ENCODE measurements around the gene NUDCD2.
"Not testable (repeated sequence)": the region's sequence is repeated elsewhere in the genome, so short reads cannot be mapped to it uniquely, and the experiment has no call there.

Gene NUDCD2

DNA sequence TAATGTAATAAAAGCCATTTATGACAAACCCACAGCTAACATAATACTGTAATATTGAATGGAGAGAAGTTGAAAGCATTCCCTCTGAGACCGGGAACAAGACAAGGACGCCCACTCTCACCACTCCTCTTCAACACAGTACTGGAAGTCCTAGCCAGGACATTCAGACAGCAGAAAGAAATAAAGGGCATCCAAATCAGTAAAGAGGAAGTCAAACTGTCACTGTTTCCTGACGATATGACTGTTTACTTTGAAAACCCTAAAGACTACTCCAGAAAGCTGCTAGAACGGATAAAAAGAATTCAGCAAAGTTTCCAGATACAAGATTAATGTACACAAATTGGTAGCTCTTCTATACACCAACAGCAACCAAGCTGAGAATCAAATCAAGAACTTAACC lies 33.8 kb downstream of the NUDCD2 start:
- not testable (repeated sequence) for DNase-seq (ENCODE audit: low read depth)

DNA sequence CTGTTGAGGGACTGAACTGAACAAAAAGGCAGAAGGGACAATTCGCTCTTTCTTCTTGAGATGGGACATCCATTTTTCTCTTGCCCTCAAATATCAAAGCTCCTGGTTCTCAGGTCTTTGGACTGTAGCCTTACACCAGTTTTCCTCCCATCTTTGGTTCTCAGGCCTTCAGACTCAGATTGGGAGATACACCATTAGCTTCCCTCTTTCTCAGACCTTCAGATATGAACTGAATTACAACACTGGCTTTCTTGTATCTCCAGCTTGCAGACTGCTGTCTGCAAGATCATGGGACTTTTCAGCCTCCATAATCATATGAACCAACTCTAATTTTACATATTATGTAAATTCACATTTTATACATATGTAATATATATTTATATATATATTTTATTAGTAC lies 35.1 kb downstream of the NUDCD2 start:
- DNase-seq (ENCODE audit: low read depth), result no peak

DNA sequence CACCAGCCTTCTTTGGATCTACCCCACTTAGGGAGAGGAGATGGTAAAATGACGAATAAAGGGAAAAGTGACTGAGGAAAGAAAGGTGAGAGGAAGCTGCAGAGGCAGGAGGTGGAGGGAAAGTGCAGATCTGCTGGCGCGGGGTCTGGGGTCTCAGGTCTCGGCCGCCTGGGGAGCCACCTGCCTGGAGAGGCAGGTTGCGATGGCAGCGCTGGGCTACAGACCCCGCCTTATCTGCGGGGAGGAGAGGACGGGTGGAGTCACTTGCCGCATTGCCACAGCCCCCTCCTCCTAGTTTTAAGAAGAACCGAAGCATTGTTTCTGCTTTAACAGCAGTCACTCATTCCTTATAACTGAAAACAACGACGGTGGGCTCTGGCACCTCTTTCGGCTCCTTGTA lies 44.2 kb downstream of the NUDCD2 start:
- DNase-seq (ENCODE audit: low read depth), result not testable (repeated sequence)

DNA sequence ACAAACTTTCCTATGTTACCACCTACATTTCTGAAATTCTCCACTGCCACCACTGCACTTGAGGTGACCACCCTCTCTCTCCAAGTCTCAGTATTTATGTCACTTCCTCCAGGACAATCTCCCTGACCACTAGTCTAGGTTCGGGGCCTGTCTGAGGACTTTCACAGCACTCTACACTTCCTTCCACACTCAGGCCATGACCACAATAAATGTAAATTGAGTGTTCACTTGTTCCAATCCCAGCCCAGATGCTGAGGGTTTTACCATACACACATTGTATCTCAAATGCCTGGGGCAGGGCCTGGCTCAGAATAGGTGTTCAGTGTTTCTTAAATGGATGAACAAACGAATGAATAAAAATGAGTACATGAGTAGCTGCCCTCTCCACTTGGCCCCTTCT lies 49.4 kb downstream of the NUDCD2 start:
- no peak for DNase-seq (ENCODE audit: low read depth)

DNA sequence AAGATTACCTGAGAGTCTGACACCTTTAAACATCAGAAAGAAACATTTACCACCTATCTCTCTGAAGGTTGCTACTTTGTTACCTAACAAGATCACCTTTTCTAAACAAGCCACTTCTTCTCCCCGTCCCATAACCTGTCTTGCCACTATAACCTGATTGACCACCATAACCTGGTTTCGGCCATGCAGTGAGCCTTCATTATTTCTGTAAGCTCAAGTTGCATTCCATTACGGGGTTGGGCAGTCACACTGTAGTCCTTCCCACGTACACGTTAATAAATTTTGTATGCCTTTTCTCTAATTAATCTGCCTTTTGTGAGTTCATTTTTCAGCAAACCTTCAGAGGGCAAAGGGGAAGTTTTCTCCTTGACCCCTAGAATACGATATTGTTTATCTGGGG lies 50.5 kb downstream of the NUDCD2 start:
- no peak for DNase-seq (ENCODE audit: low read depth)

DNA sequence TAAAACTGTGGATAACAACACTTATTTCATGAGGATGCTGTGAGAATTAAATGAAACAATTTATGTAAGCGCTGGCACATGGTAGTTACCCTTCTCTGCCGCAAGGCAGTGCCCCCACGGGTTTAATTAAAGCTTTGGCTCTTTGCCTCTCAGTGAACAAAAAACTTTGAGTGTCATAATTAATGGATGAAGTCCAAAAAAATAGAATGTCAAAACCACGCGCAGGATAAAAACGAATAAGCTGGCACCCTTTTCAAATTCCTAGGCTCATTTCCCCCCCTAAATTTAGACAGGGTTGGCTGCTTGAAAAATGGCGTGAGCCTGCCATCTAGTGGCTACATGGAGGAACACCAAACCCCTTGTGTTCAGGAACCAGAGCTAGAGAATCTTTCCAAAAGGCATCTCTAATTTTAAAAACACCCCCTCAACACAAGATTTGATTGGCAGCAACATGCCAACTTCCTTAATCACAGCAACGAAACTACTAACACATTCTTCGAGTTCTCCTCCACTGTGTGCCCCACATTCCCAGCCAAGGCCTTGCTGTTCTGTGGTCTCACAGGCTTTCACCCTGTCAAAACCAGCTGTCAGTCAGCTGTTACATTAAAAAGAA lies 51.5 kb downstream of the NUDCD2 start:
- peak; percentile 39 for DNase-seq (ENCODE audit: low read depth)

DNA sequence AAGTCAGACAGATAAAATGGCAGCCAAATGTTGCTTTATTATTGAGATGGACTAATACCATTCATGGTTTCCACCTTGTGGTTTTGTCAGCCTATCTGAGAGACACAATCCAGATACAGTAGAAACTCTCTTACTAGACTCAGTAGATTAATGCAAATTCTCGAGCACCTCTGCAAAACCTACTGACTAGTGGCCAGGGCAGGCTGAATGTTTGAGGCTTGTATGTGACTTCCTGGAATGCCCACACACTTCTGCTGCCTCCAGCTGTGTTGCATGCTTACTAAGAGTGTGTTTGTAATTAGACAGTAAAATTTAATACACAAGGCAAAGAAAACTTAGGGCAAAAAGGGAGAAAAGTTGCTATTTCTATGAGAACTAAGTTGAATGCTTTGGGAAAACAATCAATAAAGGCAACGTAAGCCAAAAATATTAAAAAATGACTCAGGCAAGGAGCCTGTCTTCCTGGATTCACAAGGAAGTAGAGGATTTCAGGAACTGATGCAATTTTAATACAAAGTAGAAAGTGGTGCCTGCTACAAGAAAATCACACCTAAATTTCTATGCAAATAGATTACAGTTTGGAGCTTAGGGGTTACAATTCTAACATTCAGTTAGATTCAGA lies 52.8 kb downstream of the NUDCD2 start:
- no peak for DNase-seq (ENCODE audit: low read depth)

DNA sequence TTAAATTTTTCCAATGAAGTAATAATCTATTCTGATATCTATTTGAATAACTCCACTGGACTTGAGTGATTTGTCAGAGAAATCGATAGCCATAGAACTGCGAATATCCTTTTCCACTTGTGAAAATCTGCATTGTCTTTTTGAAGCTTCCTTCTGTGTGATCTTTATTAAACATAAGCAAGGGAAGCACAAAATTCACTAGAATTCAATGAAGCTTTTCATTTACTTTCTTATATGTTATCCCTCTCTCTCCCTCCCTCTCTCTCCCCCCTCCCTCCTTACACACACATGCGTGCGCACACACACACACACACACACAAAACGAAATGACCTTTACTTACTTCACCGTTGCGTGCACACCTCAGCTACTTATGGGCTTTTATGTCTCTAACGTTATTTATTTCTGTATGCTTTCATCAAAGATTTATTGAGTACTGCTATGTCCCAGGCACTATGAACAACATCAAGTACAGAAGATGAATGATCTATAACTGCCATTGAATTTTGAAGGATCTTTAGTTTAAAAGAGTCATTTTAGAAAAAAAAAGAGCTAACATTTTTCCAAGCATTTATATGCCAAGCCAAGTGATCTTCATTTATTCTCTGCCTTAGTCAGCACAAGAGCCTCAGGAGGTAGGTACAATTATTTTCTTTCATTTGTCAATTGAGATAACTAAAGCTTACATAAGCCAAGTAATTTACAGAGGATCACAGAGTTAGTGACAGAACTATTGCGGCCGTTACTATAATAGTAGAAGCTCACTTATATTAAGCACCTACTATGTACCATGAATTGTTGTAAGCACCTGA lies 55.3 kb downstream of the NUDCD2 start:
- DNase-seq (ENCODE audit: low read depth), result no peak

DNA sequence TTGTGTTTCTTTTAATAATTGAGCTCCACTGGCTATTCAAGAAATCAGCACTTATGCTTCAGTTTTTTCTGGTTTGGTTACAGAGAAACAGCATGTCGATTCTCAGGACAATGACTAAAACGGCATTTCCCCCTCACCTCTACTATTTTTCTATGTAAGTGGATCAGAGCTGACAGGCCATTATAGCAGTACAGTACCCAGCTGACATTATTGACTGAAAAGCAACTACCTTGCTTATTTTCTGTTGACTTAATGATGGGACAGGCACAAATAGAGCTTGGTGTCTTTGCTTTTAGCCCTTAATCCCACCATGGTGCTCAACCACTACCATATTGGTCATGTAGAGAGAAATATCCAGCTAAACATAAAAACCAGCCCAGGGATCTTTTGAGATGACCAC lies 57.9 kb downstream of the NUDCD2 start:
- DNase-seq (ENCODE audit: low read depth), result no peak

DNA sequence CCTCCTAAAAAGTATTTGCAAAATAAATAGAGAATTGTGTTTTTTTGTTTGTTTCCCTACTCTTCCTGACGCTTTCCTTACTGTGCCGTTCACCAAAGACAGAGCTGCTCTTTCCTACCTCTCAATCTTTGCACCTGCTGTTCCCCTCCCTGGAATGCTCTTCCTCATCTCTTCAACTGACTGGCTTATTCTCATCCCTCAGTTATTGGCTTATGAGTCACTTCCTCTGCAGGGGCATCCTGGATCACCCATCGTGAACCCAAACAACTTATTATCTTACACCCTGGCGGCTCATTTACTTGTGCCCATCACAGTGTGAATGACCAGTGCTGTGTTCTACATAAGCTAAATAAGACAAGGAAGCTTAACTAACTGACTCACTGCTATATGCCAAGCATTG lies 58.6 kb downstream of the NUDCD2 start:
- no peak for DNase-seq (ENCODE audit: low read depth)

DNA sequence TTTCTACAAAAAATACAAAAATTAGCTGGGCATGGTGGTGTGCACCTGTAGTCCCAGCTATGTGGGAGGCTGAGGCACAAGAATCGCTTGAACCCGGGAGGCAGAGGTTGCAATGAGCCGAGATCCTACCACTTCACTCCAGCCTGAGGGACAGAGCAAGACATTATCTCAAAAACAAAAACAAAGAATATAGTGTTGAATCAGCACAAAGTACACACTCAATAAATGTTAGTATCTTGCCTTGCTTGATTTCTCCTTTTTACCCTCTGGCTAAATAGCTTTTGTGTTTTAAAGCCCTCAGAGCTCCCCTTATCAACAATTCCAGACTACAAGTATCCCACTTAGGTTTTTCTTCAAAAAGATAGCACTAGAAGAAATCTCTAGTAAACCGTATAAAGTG lies 60.0 kb downstream of the NUDCD2 start:
- no peak for DNase-seq (ENCODE audit: low read depth)

DNA sequence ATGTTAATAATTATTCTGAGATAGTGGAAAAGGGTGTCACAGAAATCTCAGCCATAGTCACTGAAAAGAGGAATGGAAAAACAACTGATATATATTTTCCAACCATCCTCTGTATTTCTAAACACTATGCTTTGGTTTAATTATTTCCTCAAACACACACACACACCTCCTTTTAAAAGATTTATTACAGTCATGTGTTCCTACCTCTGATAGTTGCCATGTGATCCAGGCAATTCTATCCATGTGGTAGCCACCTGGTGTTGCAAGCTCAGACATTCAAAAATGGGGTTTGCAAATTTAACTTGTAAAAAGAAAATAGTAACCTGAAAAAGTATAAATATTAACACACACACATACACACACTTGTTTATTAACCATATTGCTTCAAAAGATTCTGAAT lies 62.5 kb downstream of the NUDCD2 start:
- DNase-seq (ENCODE audit: low read depth), result no peak

DNA sequence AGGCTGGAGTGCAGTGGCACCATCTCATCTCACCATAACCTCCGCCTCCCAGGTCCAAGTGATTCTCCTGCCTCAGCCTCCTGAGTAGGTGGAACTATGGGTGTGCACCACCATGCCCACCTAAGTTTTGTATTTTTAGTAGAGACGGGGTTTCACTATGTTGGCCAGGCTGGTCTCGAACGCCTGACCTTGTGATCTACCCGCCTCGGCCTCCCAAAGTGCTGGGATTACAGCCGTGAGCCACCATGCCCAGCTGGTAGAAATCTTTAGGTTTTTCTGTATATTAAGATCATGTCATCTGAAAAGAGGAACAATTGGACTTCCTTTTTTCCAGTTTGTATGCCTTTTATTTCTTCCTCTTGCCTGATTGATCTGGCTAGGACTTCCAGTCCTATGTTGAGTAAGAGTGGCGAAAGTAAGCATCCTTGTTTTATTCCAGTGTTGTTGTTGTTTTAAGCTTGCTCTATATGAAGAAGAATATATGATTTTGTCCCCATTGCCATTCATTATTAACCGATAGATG lies 63.0 kb downstream of the NUDCD2 start:
- not testable (repeated sequence) for DNase-seq (ENCODE audit: low read depth)
